Nephron progenitor cell (in vitro differentiated cells): ENCODE data around the gene WDR7.

Experiments used
- DNase-seq: peaks from one replicate; pipeline ENCODE4 v3.0.0; 2021
- H3K27ac Mint-ChIP-seq: 2 replicates; pipeline ENCODE4 v1.8.0; 2021; ENCODE audit warnings: mild to moderate bottlenecking, moderate library complexity, mixed read lengths
- H3K27me3 Mint-ChIP-seq: 2 replicates; pipeline ENCODE4 v1.8.0; 2021; ENCODE audit warnings: mild to moderate bottlenecking, low read depth, mixed read lengths; ENCODE audit not compliant: poor library complexity
- H3K36me3 Mint-ChIP-seq: 2 replicates; pipeline ENCODE4 v1.8.0; 2021; ENCODE audit warnings: low read depth, mixed read lengths
- H3K4me1 Mint-ChIP-seq: 2 replicates; pipeline ENCODE4 v1.8.0; 2021; ENCODE audit warnings: mixed read lengths
- H3K4me3 Mint-ChIP-seq: 2 replicates; pipeline ENCODE4 v1.8.0; 2021; ENCODE audit warnings: mild to moderate bottlenecking, moderate library complexity, mixed read lengths
- H3K9me3 Mint-ChIP-seq: 2 replicates; pipeline ENCODE4 v1.8.0; 2021; ENCODE audit warnings: mild to moderate bottlenecking, moderate library complexity, mixed read lengths
- CTCF ChIP-seq: fragments of 200-600 bp; sonication (generic); IDR thresholded peaks from 2 replicates; pipeline ENCODE4 v1.5.0; 2021; ENCODE audit warnings: antibody characterized with exemption

The WDR7 gene

GRCh38 chr18:56997200-56997599 is 346.0 kb downstream of the WDR7 start:
- no peak for TF ChIP-seq CTCF
- Mint-ChIP-seq H3K36me3 (no peaks in the 10 kb centered on the region), H3K27me3 (peaks cover 4% of the 10 kb centered on the region), H3K4me1 (peaks cover 5% of the 10 kb centered on the region), H3K4me3 (no peak overlapping the region), H3K9me3 (no peaks in the 10 kb centered on the region), H3K27ac (no peak overlapping the region)
- DNase-seq: no peak

- Mint-ChIP-seq H3K4me1 (peaks cover 5% of the 10 kb centered on the region), H3K36me3 (no peaks in the 10 kb centered on the region), H3K4me3 (no peak overlapping the region), H3K9me3 (no peaks in the 10 kb centered on the region), H3K27me3 (peaks cover 4% of the 10 kb centered on the region), H3K27ac (no peak overlapping the region)
- no peak for TF ChIP-seq CTCF
- DNase-seq: no peak
Observed at GRCh38 chr18:56999823-57000222, 348.7 kb downstream of the WDR7 start.

- no peak for TF ChIP-seq CTCF
- Mint-ChIP-seq H3K27me3 (no peaks in the 10 kb centered on the region), H3K4me1 (peaks cover 5% of the 10 kb centered on the region), H3K9me3 (no peaks in the 10 kb centered on the region), H3K27ac (no peak overlapping the region), H3K4me3 (no peak overlapping the region), H3K36me3 (no peaks in the 10 kb centered on the region)
- no peak for DNase-seq
Observed at GRCh38 chr18:57002627-57003026, 351.5 kb downstream of the WDR7 start.

GRCh38 chr18:57003342-57003741 is 352.2 kb downstream of the WDR7 start:
- Mint-ChIP-seq H3K27ac (no peak overlapping the region), H3K27me3 (no peaks in the 10 kb centered on the region), H3K36me3 (no peaks in the 10 kb centered on the region), H3K4me1 (no peaks in the 10 kb centered on the region), H3K4me3 (no peak overlapping the region), H3K9me3 (no peaks in the 10 kb centered on the region)
- DNase-seq: no peak
- TF ChIP-seq CTCF: no peak

GRCh38 chr18:57004366-57005121 is 353.4 kb downstream of the WDR7 start:
- Mint-ChIP-seq H3K27ac (no peak overlapping the region), H3K4me1 (no peaks in the 10 kb centered on the region), H3K9me3 (no peaks in the 10 kb centered on the region), H3K36me3 (no peaks in the 10 kb centered on the region), H3K27me3 (no peaks in the 10 kb centered on the region), H3K4me3 (no peak overlapping the region)
- no peak for DNase-seq
- TF ChIP-seq CTCF: no peak

- no peak for DNase-seq
- Mint-ChIP-seq H3K9me3 (no peaks in the 10 kb centered on the region), H3K27ac (no peak overlapping the region), H3K36me3 (no peaks in the 10 kb centered on the region), H3K4me3 (no peak overlapping the region), H3K4me1 (no peaks in the 10 kb centered on the region), H3K27me3 (no peaks in the 10 kb centered on the region)
- TF ChIP-seq CTCF: no peak
Observed at GRCh38 chr18:57008001-57008686, 357.0 kb downstream of the WDR7 start.
